KMS-11 (cell line): ENCODE data around the gene PLGRKT.
"Not testable (repeated sequence)": the region's sequence is repeated elsewhere in the genome, so short reads cannot be mapped to it uniquely, and the experiment has no call there.

Experiments used
- H2AFZ ChIP-seq: fragments of 200-600 bp; sonication (generic); 2 replicates; pipeline ENCODE4 v1.6.1; 2016; ENCODE audit warnings: antibody characterized with exemption, mixed run types, low read depth
- H3K27ac ChIP-seq: fragments of 200-600 bp; sonication (generic); 2 replicates; pipeline ENCODE4 v1.6.1; 2016; ENCODE audit warnings: mild to moderate bottlenecking, mixed run types
- H3K27me3 ChIP-seq: fragments of 200-600 bp; sonication (generic); 2 replicates; pipeline ENCODE4 v1.6.1; 2017; ENCODE audit warnings: mild to moderate bottlenecking, low read depth, mixed run types, moderate library complexity; ENCODE audit not compliant: insufficient read depth
- H3K36me3 ChIP-seq: fragments of 200-600 bp; sonication (generic); 2 replicates; pipeline ENCODE4 v1.6.1; 2017; ENCODE audit warnings: mild to moderate bottlenecking, mixed run types; ENCODE audit not compliant: insufficient read depth
- H3K4me1 ChIP-seq: fragments of 200-600 bp; sonication (generic); 2 replicates; pipeline ENCODE4 v1.6.1; 2016; ENCODE audit warnings: mild to moderate bottlenecking, low read depth, mixed run types; ENCODE audit not compliant: poor library complexity, severe bottlenecking
- H3K4me2 ChIP-seq: fragments of 200-600 bp; sonication (generic); 2 replicates; pipeline ENCODE4 v1.7.0; 2016; ENCODE audit warnings: mild to moderate bottlenecking, mixed run types
- H3K4me3 ChIP-seq: fragments of 200-600 bp; sonication (generic); IDR thresholded peaks from 2 replicates; pipeline ENCODE4 v1.6.1; 2017; ENCODE audit warnings: low read depth, low read length, mixed read lengths; ENCODE audit not compliant: insufficient read depth
- H3K79me2 ChIP-seq: fragments of 200-600 bp; sonication (generic); 2 replicates; pipeline ENCODE4 v1.6.1; 2016; ENCODE audit warnings: low read depth, mixed run types; ENCODE audit not compliant: insufficient read depth
- H3K9ac ChIP-seq: fragments of 200-600 bp; sonication (generic); 2 replicates; pipeline ENCODE4 v1.6.1; 2016; ENCODE audit warnings: mild to moderate bottlenecking, mixed run types
- H4K20me1 ChIP-seq: fragments of 200-600 bp; sonication (generic); 2 replicates; pipeline ENCODE4 v1.6.1; 2016; ENCODE audit warnings: mild to moderate bottlenecking, mixed run types; ENCODE audit not compliant: insufficient read depth
- CTCF ChIP-seq: fragments of 200-600 bp; sonication (generic); conservative IDR thresholded peaks from 2 replicates; pipeline ENCODE4 v1.6.1; 2017; ENCODE audit warnings: low read depth, mild to moderate bottlenecking, antibody characterized with exemption, low read length, moderate library complexity, mixed read lengths

Gene PLGRKT

DNA sequence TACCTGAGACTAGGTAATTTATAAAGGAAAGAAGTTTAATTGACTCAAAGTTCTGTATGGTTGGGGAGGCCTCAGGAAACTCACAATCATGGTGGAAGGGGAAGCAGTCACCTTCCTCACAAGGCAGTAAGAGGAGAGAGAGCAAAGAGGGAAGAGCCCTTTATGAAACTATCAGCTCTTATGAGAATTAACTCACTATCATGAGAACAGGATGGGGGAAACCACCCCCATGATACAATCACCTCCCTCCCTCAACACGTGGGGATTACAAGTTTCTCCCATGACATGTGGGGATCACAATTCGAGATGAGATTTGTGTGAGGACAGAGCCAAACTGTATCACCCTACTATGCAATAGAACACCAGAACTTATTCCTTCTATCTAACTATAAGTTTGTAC lies 40.5 kb upstream of the PLGRKT start:
- Histone ChIP-seq H3K79me2 (no peaks in the 10 kb centered on the region), H3K27ac (no peak overlapping the region), H4K20me1 (no peaks in the 10 kb centered on the region), H2AFZ (no peak overlapping the region), H3K9ac (no peak overlapping the region), H3K27me3 (no peaks in the 10 kb centered on the region), H3K36me3 (no peaks in the 10 kb centered on the region), H3K4me3 (no peak overlapping the region), H3K4me2 (no peak overlapping the region), H3K4me1 (no peaks in the 10 kb centered on the region)
- TF ChIP-seq CTCF = no peak

- not testable (repeated sequence) for H3K27ac ChIP-seq, H3K27me3 ChIP-seq, H3K79me2 ChIP-seq, H2AFZ ChIP-seq, H4K20me1 ChIP-seq, H3K36me3 ChIP-seq, H3K9ac ChIP-seq, H3K4me3 ChIP-seq, H3K4me2 ChIP-seq, H3K4me1 ChIP-seq
Observed at GRCh38 chr9:5475611-5476010, 37.9 kb upstream of the PLGRKT start.

- TF ChIP-seq CTCF = no peak
- Histone ChIP-seq H4K20me1 (no peaks in the 10 kb centered on the region), H3K4me2 (no peak overlapping the region), H3K27me3 (no peaks in the 10 kb centered on the region), H3K27ac (no peak overlapping the region), H3K4me3 (no peak overlapping the region), H3K4me1 (no peaks in the 10 kb centered on the region), H3K36me3 (no peaks in the 10 kb centered on the region), H2AFZ (no peak overlapping the region), H3K9ac (no peak overlapping the region), H3K79me2 (no peaks in the 10 kb centered on the region)
Observed at GRCh38 chr9:5470816-5471215, 33.1 kb upstream of the PLGRKT start.

DNA sequence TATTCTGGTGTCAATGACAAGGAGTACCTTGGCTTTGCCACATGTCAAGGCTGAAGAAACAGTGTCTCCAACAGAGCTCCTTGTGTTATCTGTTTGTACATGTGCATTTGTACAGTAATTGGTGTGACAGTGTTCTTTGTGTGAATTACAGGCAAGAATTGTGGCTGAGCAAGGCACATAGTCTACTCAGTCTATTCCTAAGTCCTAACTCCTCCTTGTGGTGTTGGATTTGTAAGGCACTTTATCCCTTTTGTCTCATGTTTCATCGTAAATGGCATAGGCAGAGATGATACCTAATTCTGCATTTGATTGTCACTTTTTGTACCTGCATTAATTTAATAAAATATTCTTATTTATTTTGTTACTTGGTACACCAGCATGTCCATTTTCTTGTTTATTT lies 32.4 kb upstream of the PLGRKT start:
- H3K9ac ChIP-seq = no peak overlapping the region
- no peak overlapping the region for H3K27ac ChIP-seq
- H2AFZ ChIP-seq = no peak overlapping the region
- H3K4me3 ChIP-seq = no peak overlapping the region
- no peak overlapping the region for H3K4me2 ChIP-seq
- TF ChIP-seq CTCF = no peak
- no peaks in the 10 kb centered on the region for H4K20me1 ChIP-seq
- H3K36me3 ChIP-seq = no peaks in the 10 kb centered on the region
- H3K79me2 ChIP-seq = no peaks in the 10 kb centered on the region
- no peaks in the 10 kb centered on the region for H3K4me1 ChIP-seq
- H3K27me3 ChIP-seq = no peaks in the 10 kb centered on the region

GRCh38 chr9:5468850-5469249 lies 31.1 kb upstream of the PLGRKT start:
- no peaks in the 10 kb centered on the region for H3K4me1 ChIP-seq
- no peak for TF ChIP-seq CTCF
- no peak overlapping the region for H3K4me2 ChIP-seq
- H3K4me3 ChIP-seq = no peak overlapping the region
- H3K36me3 ChIP-seq = no peaks in the 10 kb centered on the region
- no peaks in the 10 kb centered on the region for H3K79me2 ChIP-seq
- no peak overlapping the region for H2AFZ ChIP-seq
- H3K27me3 ChIP-seq = no peaks in the 10 kb centered on the region
- no peaks in the 10 kb centered on the region for H4K20me1 ChIP-seq
- no peak overlapping the region for H3K9ac ChIP-seq
- H3K27ac ChIP-seq = no peak overlapping the region
